GM21447 (cell line): ENCODE results near the gene ALPK3.

ENCODE experiments used
- ATAC-seq: cut with Tn5 transposase; IDR thresholded peaks from one replicate; pipeline ENCODE4 v1.9.1; 2021; ENCODE audit not compliant: unreplicated experiment

ALPK3 gene

GRCh38 chr15:84798436-84798946, 18.7 kb upstream of the ALPK3 start:
- ATAC-seq, result no peak

- ATAC-seq, result no peak
Observed at GRCh38 chr15:84799511-84800187, 17.5 kb upstream of the ALPK3 start.

GRCh38 chr15:84800365-84800806, 16.8 kb upstream of the ALPK3 start:
- no peak for ATAC-seq

GRCh38 chr15:84804005-84804900, 12.9 kb upstream of the ALPK3 start:
- ATAC-seq, result no peak

GRCh38 chr15:84805221-84805620, 11.9 kb upstream of the ALPK3 start:
- no peak for ATAC-seq

GRCh38 chr15:84807228-84807627, 9.9 kb upstream of the ALPK3 start:
- no peak for ATAC-seq

- ATAC-seq, result no peak
Observed at GRCh38 chr15:84810073-84810840, 6.9 kb upstream of the ALPK3 start.

- no peak for ATAC-seq
Observed at GRCh38 chr15:84811151-84811550, 6.0 kb upstream of the ALPK3 start.

- ATAC-seq, result no peak
Observed at GRCh38 chr15:84811828-84812227, 5.3 kb upstream of the ALPK3 start.

GRCh38 chr15:84812842-84813241, 4.3 kb upstream of the ALPK3 start:
- ATAC-seq, result no peak

- no peak for ATAC-seq
Observed at GRCh38 chr15:84813435-84813834, 3.7 kb upstream of the ALPK3 start.

- ATAC-seq, result no peak
Observed at GRCh38 chr15:84813931-84814330, 3.2 kb upstream of the ALPK3 start.

- no peak for ATAC-seq
Observed at GRCh38 chr15:84814916-84815315, 2.2 kb upstream of the ALPK3 start.

GRCh38 chr15:84817466-84818081, 418 bp downstream of the ALPK3 start:
- no peak for ATAC-seq

GRCh38 chr15:84818261-84819131, 1.3 kb downstream of the ALPK3 start:
- no peak for ATAC-seq

- no peak for ATAC-seq
Observed at GRCh38 chr15:84819291-84819768, 2.2 kb downstream of the ALPK3 start.

GRCh38 chr15:84819791-84820190, 2.6 kb downstream of the ALPK3 start:
- ATAC-seq, result no peak

GRCh38 chr15:84821501-84822021, 4.4 kb downstream of the ALPK3 start:
- no peak for ATAC-seq

GRCh38 chr15:84822653-84823281, 5.6 kb downstream of the ALPK3 start:
- no peak for ATAC-seq
